SH-SY5Y (cell line): ENCODE data around the gene DGUOK.

Experiments used
- GATA2 ChIP-seq: IDR thresholded peaks from 2 replicates; pipeline ENCODE4 v1.6.1; 2011; ENCODE audit warnings: mild to moderate bottlenecking, low read depth, low read length
- GATA3 ChIP-seq: IDR thresholded peaks from 2 replicates; pipeline ENCODE4 v1.6.1; 2011; ENCODE audit warnings: low read depth, mild to moderate bottlenecking, low read length, moderate library complexity

The DGUOK gene

GRCh38 chr2:73946666-73947065 is 20.0 kb downstream of the DGUOK start:
- TF ChIP-seq GATA2 (no peak), GATA3 (no peak)

- TF ChIP-seq GATA2 (no peak), GATA3 (no peak)
Observed at GRCh38 chr2:73947412-73948018, 20.8 kb downstream of the DGUOK start.

GRCh38 chr2:73949802-73950201 is 23.1 kb downstream of the DGUOK start:
- TF ChIP-seq GATA2 (no peak), GATA3 (no peak)

- TF ChIP-seq GATA2 (no peak), GATA3 (no peak)
Observed at GRCh38 chr2:73952499-73953446, 26.1 kb downstream of the DGUOK start.

- TF ChIP-seq GATA2 = no peak
- TF ChIP-seq GATA3 = no peak
Observed at GRCh38 chr2:73956218-73956865, 29.7 kb downstream of the DGUOK start.

- TF ChIP-seq GATA2 (no peak), GATA3 (no peak)
Observed at GRCh38 chr2:73961274-73961673, 34.6 kb downstream of the DGUOK start.

GRCh38 chr2:73961823-73962615 is 35.3 kb downstream of the DGUOK start:
- no peak for TF ChIP-seq GATA3
- no peak for TF ChIP-seq GATA2

- TF ChIP-seq GATA3 (no peak), GATA2 (no peak)
Observed at GRCh38 chr2:73962798-73963197, 36.1 kb downstream of the DGUOK start.

- no peak for TF ChIP-seq GATA3
Observed at GRCh38 chr2:73963385-73964120, 36.9 kb downstream of the DGUOK start.

- TF ChIP-seq GATA3 (no peak), GATA2 (no peak)
Observed at GRCh38 chr2:73964223-73964622, 37.5 kb downstream of the DGUOK start.

- TF ChIP-seq GATA2 (no peak), GATA3 (no peak)
Observed at GRCh38 chr2:73965053-73965452, 38.4 kb downstream of the DGUOK start.

- TF ChIP-seq GATA2 (no peak), GATA3 (no peak)
Observed at GRCh38 chr2:73968357-73968937, 41.8 kb downstream of the DGUOK start.

- TF ChIP-seq GATA3 (no peak), GATA2 (no peak)
Observed at GRCh38 chr2:73969356-73969755, 42.7 kb downstream of the DGUOK start.
